HL-60/S4 treated with phorbol 12-myristate 13-acetate at 8.2 ng/mL for 4 days and 3 days (cell line): ENCODE data around the gene POLR2M.

Experiments used
- in situ Hi-C: fragments of 300-500 bp; cut with MboI; formaldehyde crosslinking; loops from 2 replicates; pipeline ENCODE4 v1.15.0; 2022; ENCODE audit warnings: low sequenced_read_pairs

The POLR2M gene

DNA sequence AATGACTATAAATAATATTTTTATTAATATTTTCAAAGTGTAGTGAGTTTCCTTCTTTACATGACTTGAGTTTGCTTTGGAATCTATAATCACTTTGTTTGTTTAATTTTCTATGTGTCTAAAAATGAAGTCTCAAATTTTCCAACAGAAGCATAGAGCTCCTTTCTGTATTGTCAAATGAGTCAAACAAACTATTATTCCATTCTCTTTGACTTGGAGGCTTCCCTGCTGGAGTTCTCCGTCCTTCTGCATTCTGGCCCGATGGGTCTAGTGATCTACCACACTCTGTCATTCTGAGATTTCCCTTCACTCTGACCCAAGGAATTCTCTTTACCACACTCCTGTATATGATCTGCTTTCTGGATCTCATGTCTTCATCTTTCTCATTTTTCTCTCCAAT, 30.1 kb downstream of the POLR2M start:
- in situ Hi-C loops, result no loop called here

DNA sequence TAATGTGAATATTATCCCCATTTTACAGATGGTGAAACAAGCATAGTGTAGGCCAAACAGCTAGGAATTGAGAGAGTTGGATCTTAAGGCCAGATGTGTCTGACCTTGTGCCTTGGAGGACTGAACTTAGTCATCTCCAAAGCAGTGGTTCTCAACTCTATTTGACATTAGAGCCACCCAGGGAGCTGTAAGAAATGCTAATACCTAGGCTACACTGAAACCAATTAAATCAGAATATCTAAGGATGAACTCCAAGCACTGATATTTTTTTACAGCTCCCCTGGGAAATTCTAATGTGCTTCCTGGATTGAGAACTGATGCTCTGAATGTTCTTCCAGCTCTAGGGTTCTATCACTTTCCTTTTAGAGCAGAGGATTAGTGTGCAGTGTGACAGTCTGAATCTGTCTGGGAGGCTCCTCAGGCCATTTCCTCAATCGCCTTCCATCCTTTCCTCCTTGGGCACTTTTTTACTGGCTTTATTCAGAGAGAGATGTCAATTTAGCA, 32.3 kb downstream of the POLR2M start:
- in situ Hi-C loops, result no loop called here

DNA sequence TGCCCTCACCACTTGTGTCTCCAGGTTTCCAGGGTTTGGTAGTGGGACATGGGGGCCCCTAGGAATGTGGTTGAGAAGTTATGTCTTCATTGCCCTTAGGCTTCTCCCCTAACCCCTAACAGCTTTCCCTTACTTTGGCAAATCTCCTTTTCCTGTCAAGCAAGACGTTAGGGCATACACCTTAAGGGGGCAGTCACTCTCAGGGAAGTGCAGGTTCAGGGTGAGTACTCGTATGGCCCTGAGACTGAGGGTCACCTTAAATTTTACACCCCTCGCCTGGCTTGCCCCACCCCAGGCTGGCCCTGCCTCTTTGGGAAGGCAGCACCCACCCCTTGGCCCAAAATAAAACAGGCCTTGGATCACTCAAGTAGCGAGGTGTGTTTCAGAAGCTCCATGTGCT, 33.5 kb downstream of the POLR2M start:
- in situ Hi-C loops, result no loop called here

DNA sequence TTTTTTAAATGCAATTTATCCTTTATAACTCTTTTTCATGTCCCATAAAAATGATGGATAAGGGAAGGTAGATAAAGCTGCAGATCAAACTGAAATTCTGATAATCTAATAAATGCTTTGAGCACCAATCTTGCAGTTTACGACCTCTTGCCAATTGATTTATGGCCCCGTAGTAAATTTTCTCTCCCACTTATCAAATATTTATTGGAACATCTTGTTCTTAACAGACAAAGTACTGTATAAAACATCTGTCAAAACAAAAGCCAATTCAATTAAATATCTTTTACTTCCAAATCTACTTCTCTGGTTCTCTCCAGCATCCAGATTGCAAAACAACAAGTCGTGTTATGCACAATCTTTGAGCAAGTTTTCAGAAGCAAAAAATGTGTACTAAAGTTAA, 34.6 kb downstream of the POLR2M start:
- in situ Hi-C loops, result no loop called here

DNA sequence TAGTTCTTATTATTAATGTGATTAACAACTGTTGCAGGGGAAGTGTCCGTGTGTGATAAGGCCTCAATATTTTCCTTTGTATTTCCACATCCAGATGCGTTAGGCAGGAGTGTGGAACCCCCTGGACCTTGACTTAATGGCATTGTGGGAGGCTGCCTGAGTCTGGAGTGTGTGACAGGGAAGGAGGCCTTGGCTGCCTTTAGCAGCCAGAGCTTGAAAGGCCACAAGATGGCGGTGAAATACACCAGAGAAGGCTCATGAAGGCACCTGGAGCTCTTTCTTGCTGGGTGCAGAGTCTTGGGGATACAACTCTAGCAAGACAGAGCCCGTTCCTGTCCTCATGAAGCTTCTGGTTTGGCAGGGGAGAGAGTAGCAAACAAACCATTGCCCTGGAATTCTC, 36.9 kb downstream of the POLR2M start:
- in situ Hi-C loops, result no loop called here

DNA sequence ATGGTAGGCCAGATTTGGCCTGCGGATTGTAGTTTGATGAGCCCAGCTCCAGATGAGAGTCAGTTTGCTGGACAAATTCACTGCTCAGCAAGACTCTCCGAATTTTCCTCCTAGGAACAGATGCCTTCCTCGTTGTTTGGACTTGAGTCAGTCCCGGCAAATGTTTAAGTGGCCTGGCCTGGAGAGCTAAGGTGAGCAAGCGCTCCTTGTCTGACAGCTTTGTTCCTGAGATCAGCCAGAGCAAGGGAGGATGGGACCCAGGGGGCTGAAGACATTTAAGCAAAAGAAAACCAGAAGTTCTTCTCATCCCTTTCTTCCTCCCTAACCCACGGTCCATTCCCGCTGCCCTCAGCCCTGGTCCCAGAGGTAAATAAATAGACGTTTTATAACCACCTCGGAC, 40.3 kb downstream of the POLR2M start:
- in situ Hi-C loops, result no loop called here

DNA sequence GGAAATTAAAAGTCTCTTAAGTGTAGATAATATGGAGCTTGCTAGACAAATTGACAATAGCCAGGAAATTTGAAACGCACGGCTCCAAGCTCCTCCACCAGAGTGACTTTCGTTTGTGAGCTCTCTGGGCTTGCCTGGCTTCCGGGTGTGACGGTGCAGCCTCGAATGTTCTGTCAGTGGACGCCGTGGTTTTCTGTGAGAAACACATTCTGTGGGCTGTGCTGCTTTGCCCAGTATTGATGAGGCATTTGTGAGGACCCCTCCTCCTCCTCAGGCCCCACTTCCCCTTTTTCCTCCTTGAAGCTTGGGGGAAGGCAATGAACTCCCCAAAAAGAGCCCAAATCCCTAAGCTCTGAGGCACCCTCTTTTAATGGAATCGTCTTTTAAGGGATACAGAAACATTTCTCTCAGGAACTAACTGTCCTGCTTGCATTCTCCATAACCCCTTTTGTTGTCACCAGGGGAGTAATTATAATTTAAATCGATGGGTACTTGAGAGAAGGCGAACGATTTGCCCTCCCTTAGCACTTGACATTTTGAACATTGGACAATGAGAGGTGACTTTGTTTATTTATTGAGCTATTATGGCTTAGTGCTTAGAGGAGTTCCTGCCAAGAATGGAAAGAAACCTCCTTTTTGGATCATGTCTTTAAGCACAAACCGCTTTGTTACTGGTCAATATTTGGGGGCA, 40.8 kb downstream of the POLR2M start:
- in situ Hi-C loops, result no loop called here

DNA sequence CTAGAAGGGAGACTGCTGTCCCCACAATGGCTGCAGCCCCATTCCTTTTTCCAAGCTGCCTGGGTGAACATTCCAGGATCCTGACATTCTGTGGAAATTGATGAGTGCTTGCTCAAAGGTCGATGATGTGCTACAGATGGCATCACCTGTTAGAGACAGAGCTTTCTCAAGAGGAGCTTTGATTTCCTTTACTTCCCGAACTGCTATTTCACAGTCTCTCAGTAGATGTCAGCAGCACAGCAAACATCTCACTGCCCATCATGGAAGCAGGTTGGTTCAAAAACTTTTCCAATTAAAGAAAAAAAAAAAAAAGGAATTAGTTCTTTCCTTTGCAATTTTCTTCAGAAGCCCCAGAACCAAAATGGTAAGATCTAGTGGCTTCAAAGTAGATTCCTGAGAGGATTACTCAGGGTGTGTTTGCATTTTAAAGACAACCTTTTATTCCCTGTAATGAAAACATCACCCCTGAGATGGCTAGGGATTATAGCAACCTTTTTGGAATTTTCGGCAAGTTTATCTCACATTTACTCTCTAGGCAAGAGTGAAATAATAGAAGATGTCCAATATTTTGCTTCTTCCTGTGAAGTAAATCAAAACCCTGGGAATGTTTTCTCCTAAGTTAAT, 44.8 kb downstream of the POLR2M start:
- in situ Hi-C loops, result no loop called here

DNA sequence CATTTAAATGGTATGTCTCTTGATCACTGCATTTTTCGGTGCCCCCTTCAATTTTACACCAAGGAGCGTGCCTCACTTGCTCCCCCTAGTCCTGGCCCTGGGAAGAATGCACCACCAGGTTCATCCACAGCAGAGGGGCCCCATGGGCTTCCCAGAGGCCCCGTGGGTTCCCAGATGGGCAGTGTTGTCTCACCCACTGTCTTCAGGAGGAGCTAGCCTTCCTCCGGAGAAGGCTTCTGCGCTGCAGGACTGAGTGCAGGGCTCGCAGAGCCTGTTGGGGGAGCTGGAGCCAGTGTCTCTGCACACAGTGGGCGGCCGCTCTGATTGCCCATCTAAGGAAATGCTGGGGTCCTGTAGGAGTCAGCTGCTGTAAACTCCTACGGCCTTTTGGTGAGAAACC, 45.9 kb downstream of the POLR2M start:
- in situ Hi-C loops, result no loop called here

DNA sequence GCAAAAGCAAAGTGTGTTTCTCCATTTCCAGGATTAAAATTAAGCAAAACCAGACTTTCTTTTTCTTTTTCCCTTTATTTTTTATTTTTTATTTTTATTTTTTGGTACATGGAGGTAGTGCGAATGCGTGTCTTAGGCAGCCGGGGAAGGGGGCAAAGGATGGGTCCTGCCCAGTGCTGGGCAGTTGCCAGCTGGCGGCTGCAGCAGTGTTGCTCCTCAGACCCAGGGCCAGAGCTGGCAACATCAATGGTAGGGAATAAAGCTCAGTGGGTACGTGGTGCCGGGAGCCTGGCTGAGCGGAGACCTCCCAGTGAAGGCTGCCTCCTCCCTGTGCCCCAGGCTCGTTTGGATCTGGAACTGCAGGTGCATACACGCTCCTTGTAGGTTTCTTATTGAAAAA, 46.3 kb downstream of the POLR2M start:
- in situ Hi-C loops, result no loop called here

DNA sequence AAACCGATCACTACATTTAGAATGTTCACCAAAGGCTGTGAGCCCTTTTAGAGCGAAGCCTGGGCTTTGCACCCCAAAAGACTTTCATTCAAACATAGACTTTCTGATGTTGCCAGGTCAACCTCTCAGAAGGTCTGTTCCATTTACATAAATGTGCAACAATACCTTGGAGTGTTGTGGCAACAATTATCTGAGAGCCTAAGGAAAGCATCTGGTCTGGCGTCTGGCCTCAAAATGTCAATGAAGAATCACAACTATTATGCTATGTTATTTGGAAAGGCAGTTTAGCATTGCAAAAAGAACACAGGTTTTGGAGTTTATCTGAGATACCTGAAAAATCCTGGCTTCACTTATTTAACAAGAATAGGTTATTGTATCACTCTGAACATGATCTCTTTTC, 50.0 kb downstream of the POLR2M start:
- in situ Hi-C loops, result no loop called here

DNA sequence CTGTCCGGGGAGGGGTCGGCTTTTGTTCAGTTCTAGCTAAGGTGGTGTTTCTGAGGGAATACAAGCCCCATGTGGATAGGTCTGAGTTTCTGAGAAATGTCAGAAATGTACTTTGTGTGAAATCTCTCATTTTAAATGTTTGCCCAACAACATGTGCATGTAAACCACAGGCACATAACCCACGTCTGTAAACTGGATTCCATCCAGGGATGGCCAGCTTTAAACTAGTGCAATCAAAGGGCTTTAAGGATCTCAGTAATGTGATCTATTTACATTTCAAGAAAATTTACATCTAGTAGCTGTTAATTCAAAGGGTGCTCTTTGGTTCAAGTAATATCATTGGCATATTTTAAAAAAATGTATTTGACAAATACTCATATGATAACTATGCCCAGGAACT, 52.0 kb downstream of the POLR2M start:
- in situ Hi-C loops, result no loop called here

DNA sequence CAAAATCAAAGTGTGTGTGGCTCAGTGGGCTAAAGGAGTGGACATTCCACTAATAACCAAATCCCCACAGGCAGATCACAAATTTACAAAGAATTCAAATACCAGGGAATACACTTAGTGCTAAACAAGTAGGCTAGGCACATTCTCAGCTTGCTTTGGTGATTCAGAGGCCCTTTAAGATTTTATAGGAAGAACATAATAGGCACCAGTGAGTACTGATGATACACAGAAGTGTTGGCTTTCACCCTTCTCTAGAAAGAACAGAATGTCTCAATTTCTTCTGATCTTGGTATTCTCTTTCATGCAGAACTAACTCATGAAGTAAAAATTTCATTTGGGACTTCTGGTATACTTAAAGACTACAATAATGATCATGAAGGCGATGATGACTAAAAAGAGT, 55.0 kb downstream of the POLR2M start:
- in situ Hi-C loops, result no loop called here

DNA sequence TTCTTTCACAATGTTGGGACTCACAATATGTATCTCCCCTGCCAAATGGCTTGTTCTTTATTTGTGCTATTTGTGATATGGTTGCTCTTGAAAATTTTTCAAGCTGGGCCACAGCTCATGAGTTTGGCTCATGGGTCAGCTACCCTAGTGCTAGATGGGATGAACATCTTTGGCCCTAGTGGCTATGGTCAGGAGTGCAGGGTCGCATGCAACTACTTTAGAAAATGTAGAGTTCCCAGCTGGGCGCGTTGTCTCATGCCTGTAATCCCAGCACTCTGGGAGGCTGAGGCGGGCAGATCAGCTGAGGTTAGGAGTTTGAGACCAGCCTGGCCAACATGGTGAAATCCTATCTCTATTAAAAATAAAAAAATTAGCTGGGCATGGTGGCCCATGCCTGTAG, 55.8 kb downstream of the POLR2M start:
- in situ Hi-C loops, result no loop called here

DNA sequence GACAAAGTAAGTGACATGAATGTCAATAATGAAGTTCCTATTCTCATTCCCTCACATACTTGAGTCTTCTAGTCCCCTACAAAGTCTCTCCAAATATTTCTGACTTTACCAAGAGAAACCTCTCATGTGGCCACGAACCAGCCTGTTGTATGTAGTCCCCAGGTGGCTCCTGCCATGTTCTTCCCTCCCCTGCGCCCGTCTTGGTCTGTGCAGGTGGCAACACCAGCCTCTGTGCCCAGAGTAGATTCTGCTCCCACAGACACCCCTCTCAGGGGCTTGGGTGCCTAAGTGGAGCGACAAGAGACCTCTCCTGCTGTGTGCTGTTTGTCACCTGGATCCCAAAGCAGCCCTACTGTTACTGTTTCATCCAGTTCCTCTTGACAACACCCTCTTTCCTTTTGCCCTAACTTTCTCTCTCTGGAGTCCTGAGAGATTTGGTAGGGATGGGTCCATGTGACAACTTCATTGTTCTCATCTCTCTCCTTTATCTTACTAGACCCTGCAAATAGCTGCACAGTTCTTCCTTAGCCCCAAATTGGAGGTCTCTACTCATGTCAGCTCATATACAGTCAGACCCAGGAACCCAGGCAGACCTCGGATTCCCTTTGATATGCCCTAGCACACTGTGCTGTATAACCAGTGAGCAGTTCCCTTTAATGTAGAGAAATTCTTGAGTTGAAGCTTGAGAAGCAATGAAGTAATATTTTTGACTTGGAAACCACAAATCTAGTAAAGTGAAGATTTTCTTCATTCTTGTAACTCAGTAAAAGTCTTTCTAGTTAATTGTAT, 56.9 kb downstream of the POLR2M start:
- in situ Hi-C loops, result no loop called here
